NB4 (cell line): ENCODE results near the gene IL6.

Experiments used
- DNase-seq: peaks from one replicate; pipeline ENCODE4 v3.0.0; 2010; ENCODE audit warnings: low read depth
- H3K4me3 ChIP-seq: one replicate; pipeline ENCODE4 v1.5.1; 2011; ENCODE audit warnings: mild to moderate bottlenecking, low read depth, low read length, moderate library complexity
- CTCF ChIP-seq: IDR thresholded peaks from one replicate; pipeline ENCODE4 v1.5.1; 2012; ENCODE audit warnings: low read depth, low read length
- MAX ChIP-seq: IDR thresholded peaks from 2 replicates; pipeline ENCODE4 v1.6.1; 2011; ENCODE audit warnings: low read depth, low read length
- MYC ChIP-seq: IDR thresholded peaks from 2 replicates; pipeline ENCODE4 v1.6.1; 2011; ENCODE audit warnings: low read depth, low read length
- POLR2A ChIP-seq: IDR thresholded peaks from 2 replicates; pipeline ENCODE4 v1.6.1; 2011; ENCODE audit warnings: mild to moderate bottlenecking; ENCODE audit not compliant: insufficient read length; ENCODE audit errors: extremely low read depth

The IL6 gene

GRCh38 chr7:22732556-22733126 lies 5.6 kb downstream of the IL6 start:
- no peak for DNase-seq
- TF ChIP-seq MAX (no peak), POLR2A (no peak), CTCF (no peak), MYC (no peak)
- no peak overlapping the region for H3K4me3 ChIP-seq

- no peak overlapping the region for H3K4me3 ChIP-seq
- DNase-seq: no peak
Measured at GRCh38 chr7:22733761-22734160, 6.8 kb downstream of the IL6 start.

GRCh38 chr7:22743014-22743413 lies 16.0 kb downstream of the IL6 start:
- H3K4me3 ChIP-seq: no peak overlapping the region
- no peak for DNase-seq
- TF ChIP-seq POLR2A: no peak
- no peak for TF ChIP-seq MYC
- TF ChIP-seq CTCF: no peak
- no peak for TF ChIP-seq MAX

More at GRCh38 chr7:22733761-22734160, 6.8 kb downstream of the IL6 start:
- TF ChIP-seq MAX (no peak), MYC (no peak), POLR2A (no peak)

- no peak overlapping the region for H3K4me3 ChIP-seq
- TF ChIP-seq MAX (no peak), POLR2A (no peak), MYC (no peak), CTCF (no peak)
- DNase-seq: no peak
Measured at GRCh38 chr7:22751341-22751740, 24.3 kb downstream of the IL6 start.

GRCh38 chr7:22757338-22757994 lies 30.5 kb downstream of the IL6 start:
- DNase-seq: no peak
- H3K4me3 ChIP-seq: no peak overlapping the region
- TF ChIP-seq POLR2A (no peak), MYC (no peak), MAX (no peak), CTCF (no peak)

GRCh38 chr7:22758576-22758975 lies 31.6 kb downstream of the IL6 start:
- H3K4me3 ChIP-seq: no peak overlapping the region
- TF ChIP-seq POLR2A (no peak), MAX (no peak), MYC (no peak), CTCF (no peak)
- no peak for DNase-seq
